GM21529 (cell line): ENCODE measurements around the gene SLC6A2.

Source experiments
- ATAC-seq: cut with Tn5 transposase; IDR thresholded peaks from one replicate; pipeline ENCODE4 v1.9.1; 2021; ENCODE audit not compliant: unreplicated experiment

Gene SLC6A2

GRCh38 chr16:55671206-55671973, 15.6 kb downstream of the SLC6A2 start:
- ATAC-seq: no peak

DNA sequence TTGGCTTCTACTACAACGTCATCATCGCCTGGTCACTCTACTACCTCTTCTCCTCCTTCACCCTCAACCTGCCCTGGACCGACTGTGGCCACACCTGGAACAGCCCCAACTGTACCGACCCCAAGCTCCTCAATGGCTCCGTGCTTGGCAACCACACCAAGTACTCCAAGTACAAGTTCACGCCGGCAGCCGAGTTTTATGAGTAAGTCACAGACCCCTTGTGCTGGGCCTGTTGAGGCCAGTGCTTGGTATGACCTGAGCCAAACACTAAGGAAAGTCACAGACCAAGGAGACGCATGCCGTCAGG, 16.1 kb downstream of the SLC6A2 start:
- no peak for ATAC-seq

DNA sequence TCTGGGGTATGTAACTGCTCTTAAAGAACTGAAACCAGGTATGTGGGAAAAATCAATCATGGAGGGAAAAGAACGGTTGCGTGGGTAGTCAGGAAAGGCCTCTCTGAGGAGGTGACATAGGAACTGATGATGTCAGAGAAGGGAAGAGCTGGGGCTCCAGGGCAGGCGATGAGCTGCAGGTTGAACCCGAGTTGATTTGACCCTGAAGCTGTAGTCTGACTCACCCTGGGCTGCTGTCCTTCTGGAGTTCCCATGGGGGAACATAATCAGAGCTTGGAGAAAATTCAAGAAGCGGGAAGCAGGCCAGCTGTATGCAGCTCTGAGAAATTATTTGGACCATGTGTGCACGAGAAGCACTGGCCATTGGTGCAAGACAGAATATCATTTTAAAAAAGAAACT, 16.7 kb downstream of the SLC6A2 start:
- no peak for ATAC-seq

DNA sequence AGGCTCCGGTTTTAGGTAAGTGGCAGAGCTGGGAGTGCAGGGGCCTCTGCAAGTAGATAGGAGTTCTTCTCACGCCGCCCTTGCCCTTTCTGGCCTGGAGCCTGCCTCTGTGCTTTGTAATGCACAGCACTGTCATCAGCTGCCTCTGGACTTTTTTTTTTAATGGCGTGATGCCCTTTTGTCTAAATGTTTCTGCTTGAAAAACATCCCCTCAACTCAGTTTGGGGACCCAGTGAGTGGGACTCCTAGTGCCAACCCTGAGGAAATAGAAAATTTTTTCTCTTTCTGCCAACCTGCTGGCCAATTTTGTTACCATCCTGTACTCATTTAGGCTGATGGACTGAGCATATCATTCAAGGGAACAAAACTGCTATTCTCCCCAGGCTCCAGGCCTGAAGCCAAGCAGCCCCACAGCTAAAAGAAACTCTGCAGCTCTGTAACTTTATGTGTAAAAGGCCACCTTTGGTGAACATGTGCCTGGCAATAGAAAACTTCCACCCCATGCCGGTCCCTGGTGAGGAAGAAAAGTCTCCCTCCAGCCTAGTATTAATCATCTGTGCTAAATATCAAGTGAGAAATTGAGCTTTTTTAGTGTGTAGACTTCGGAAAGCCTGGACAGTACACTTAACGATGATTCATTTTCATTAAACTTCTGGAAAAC, 22.5 kb downstream of the SLC6A2 start:
- no peak for ATAC-seq

DNA sequence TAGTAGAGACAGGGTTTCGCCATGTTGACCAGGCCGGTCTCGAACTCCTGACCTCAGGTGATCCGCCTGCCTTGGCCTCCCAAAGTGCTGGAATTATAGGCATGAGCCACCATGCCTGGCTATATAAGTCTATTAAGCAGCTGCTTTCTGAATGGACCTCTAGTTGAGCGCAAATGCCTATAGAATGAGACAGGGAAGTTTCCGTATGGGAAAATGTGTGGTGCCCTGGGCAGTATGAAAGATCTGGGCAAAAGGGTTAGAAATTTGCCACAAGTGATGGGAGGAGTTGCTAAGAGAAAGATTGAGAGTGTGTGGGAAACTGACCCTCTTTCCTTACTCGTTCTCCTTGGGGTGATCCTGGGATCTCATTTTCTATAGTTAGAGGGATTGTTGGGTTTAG, 26.3 kb downstream of the SLC6A2 start:
- no peak for ATAC-seq

DNA sequence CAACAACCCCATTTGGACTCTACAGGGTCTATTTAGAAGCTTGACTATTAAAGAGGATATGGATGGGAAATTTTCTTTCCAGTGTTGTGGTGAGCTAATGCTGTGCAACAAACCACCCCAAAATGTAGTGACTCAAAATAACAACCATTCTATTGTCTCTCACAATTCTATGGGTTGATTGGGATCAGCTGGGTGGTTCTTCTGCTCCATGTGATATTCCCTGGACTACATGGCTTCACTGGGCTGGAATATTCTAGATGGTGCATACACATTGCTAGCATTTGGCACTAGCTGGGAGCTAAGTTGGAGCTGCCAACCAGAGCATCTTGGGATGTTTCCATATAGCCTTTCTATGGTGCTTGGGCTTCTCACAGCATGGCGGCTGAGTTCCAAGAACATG, 30.2 kb downstream of the SLC6A2 start:
- no peak for ATAC-seq

DNA sequence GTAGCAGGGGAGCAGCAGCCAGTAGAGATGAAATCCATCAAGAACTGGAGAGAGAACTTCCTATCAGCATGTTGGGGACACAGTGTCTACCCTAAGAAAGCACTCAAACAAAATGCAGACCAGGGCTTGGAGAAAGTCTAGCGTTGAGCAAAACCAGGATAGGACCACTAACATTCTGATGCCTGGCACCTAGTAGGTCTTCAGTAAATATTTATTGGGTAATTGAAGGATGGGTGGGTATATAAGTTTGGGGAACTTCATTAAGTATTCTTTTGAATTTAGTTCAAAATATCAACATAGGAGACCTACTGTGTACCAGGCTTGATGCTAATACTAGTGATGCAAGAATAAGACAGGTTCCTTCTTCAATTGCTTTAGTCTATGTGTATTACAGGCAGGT, 30.9 kb downstream of the SLC6A2 start:
- no peak for ATAC-seq

- ATAC-seq: no peak
Observed at GRCh38 chr16:55687802-55688201, 32.0 kb downstream of the SLC6A2 start.

DNA sequence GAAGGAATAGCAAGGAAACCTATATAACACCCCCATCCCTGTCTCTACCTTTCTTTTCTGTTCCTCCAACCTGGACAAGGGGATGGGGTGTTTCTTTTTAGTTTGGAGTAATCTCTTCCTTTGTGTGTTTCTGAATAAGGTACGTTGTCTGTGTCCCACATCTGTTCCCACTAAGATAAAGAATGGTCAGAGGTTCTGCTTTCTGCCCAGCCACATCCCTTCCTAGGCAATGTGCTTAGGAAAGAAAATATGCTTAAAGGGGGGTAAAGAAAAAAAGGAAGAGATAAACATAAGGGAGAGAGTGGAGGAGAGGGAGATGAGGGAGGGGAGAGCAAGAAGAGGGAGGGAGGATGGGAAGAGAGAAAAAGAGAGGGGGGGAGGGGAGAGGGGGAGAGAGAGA, 35.1 kb downstream of the SLC6A2 start:
- ATAC-seq: no peak

DNA sequence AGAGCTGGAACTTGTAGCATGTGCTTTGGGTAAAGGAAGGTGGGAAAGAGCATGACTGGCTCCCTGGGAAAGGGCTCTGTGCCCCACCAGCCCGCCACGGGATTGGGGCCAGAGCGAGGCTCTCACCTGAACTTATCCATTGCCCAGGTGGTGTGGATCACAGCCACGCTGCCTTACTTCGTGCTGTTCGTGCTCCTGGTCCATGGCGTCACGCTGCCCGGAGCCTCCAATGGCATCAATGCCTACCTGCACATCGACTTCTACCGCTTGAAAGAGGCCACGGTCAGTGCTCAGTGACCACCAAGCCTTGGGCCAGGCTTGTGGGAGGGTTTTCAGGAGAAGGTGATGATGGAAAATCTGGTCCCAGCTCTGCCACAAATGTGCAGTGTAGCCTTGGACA, 36.0 kb downstream of the SLC6A2 start:
- no peak for ATAC-seq

GRCh38 chr16:55695595-55695994, 39.8 kb downstream of the SLC6A2 start:
- ATAC-seq: no peak

- ATAC-seq: no peak
Observed at GRCh38 chr16:55697867-55698266, 42.1 kb downstream of the SLC6A2 start.

DNA sequence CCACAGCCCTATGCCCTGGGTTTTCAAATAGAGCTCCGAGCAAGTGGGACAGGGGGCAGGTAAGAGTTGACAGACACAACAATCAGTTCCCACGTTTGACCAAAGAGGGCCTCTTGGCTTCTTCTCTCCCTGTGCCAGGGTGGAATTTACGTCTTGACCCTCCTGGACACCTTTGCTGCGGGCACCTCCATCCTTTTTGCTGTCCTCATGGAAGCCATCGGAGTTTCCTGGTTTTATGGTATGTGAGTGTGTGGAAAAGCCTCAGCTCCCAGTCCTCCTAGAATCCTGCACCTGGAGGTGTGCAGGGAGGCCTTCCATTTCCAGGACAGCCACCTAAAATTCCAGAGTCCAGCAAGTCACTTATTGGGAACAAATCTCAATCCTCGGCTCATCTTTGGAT, 42.5 kb downstream of the SLC6A2 start:
- no peak for ATAC-seq

DNA sequence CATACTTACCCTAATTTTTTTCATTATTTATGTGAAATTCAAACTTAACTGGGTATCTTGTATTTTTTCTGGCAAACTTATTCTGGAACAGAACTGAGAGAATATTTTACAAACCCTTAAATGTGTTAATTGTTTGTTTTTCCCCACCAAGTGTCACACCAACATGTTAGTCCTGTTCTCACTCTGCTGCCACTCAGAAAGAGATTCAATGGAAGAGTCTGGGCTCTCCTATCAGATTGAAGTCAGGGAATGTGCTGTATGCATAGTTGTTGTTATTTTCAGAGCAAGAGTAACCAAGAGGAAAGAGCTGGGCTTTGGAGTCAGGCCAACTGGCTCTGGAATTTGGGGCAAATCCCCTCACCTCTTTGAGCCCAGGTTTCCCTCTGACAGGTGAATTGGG, 43.2 kb downstream of the SLC6A2 start:
- ATAC-seq: no peak

GRCh38 chr16:55699616-55700015, 43.8 kb downstream of the SLC6A2 start:
- ATAC-seq: no peak

DNA sequence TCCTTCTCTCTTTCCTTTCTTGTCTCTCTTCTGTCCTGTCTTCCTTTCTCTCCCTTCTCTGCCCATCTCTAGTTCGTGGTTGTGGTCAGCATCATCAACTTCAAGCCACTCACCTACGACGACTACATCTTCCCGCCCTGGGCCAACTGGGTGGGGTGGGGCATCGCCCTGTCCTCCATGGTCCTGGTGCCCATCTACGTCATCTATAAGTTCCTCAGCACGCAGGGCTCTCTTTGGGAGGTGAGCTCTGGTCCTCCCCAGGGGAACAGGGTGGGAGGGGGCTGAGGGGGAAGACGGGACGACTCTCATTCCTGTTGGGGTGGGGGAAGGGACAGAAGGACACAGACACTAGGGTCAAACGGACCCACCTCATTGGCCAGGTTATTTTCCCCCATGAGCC, 44.3 kb downstream of the SLC6A2 start:
- ATAC-seq: no peak

GRCh38 chr16:55700961-55701360, 45.2 kb downstream of the SLC6A2 start:
- no peak for ATAC-seq

- peak; percentile 72 for ATAC-seq
Observed at GRCh38 chr16:55701442-55702319, 45.9 kb downstream of the SLC6A2 start.

DNA sequence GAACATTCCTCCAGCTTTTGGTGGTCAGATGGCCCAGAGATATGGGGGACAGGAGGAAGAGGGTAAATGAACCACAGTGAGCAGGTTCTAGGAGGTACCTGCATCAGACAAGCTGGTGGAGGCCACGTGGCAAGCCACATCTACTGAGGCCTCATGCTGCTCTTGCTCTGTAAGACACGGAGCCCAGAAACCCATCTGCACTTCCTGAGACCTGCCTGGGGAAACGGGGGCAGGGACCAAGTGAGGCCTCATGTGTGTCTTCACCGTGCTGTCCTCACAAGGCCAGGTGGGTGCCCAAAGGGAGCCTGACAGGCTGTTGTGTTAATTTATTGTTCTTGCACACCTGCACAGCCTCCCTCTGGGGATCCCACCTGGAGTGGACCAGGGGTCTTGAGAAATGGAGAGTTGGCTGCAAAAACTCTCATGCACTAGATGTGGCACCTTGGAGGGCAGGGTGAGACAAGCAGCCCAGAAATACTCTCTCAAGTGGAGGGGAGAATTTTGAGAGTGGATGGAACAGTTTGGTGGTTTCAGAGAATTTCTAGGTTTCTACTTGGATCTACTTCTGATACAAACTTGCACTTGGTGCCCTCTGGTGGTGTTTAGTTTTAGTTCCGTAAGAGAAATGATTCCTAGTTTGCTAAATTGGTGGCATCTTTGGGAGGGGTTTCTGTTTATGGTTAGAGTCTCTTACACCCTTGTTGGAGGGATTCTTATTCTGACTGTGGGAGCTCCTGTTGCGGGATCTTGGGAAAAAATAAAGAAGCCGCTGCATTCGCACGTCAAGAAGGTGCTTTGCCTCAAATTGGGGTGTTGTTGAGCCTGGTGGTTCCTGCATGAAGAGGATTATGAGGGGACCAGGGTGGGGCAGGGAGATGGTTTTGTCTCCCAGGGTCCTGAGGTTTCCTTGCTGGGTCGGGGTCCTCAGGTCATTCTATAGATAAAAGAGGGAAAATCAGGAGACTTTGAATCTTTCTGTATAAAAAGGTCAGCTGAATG, 47.5 kb downstream of the SLC6A2 start:
- no peak for ATAC-seq

DNA sequence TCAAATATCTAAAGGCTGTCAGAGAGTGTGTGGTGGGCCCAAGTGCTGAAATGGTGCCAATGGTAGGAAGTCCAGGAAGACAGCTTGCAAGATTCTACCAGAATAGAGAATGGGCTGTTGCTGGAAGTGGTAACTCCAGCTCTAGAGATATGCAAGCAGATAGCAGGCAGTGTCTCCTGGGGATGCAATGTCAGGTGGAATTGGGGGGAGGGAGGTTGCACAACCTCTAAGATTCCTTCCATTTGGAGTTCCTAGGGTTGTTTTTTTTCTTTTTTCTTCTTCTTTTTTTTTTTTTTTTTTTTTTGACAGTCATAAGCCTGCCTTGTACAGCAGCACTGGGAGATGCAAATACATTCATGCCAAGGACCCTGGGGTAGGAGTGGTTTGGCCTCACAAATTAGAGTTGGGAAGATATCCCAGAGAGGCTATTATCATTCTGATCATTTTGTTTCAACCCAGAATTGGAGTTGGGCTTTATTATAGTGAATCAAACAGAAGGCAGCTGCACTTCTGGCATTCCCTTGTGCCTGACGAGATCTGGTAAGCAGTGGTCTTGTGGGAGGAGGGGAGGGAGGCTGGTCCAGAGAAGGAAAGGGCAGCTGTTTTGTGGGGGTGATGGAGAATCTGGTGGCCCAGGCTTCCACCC, 51.1 kb downstream of the SLC6A2 start:
- no peak for ATAC-seq
